Smooth muscle cell (in vitro differentiated cells): ENCODE data around the gene FRMD6. TPM values are rescaled to one million over a fixed set of nuclear protein-coding genes. Genes with fewer than 3 reads are reported as not detected.
A peak's percentile ranks its signal among the peaks of the same experiment; 100 is the strongest.

ENCODE experiments used
- DNase-seq: peaks from one replicate; lab custom pipeline; 2025; ENCODE audit not compliant: unreplicated experiment; lab: John Stamatoyannopoulos, UW
- H2AFZ ChIP-seq: fragments of 200-600 bp; sonication (generic); 2 replicates; pipeline ENCODE4 v1.6.0; 2016; ENCODE audit warnings: antibody characterized with exemption, low read depth, mild to moderate bottlenecking
- H3F3A ChIP-seq: fragments of 200-600 bp; sonication (generic); 2 replicates; pipeline ENCODE4 v1.6.0; 2017; ENCODE audit warnings: antibody characterized with exemption, low read depth
- H3K27ac ChIP-seq: fragments of 200-600 bp; sonication (generic); 2 replicates; pipeline ENCODE4 v1.5.1; 2016; ENCODE audit warnings: low read depth, mild to moderate bottlenecking
- H3K27me3 ChIP-seq: fragments of 200-600 bp; sonication (generic); 2 replicates; pipeline ENCODE4 v1.6.1; 2016; ENCODE audit warnings: low read depth, mild to moderate bottlenecking
- H3K36me3 ChIP-seq: fragments of 200-600 bp; sonication (generic); 2 replicates; pipeline ENCODE4 v1.5.1; 2016; ENCODE audit warnings: low read depth
- H3K4me1 ChIP-seq: fragments of 200-600 bp; sonication (generic); 2 replicates; pipeline ENCODE4 v1.5.1; 2016; ENCODE audit warnings: low read depth
- H3K4me2 ChIP-seq: fragments of 200-600 bp; sonication (generic); 2 replicates; pipeline ENCODE4 v1.6.0; 2016; ENCODE audit warnings: mild to moderate bottlenecking
- H3K4me3 ChIP-seq: fragments of 200-600 bp; sonication (generic); 2 replicates; pipeline ENCODE4 v1.5.1; 2016; ENCODE audit warnings: mild to moderate bottlenecking
- H3K79me2 ChIP-seq: fragments of 200-600 bp; sonication (generic); 2 replicates; pipeline ENCODE4 v1.6.0; 2016; ENCODE audit warnings: low read depth, mild to moderate bottlenecking
- H3K9ac ChIP-seq: fragments of 200-600 bp; sonication (generic); 2 replicates; pipeline ENCODE4 v1.6.0; 2016; ENCODE audit warnings: low read depth
- H3K9me3 ChIP-seq: fragments of 200-600 bp; sonication (generic); replicated peaks from 2 replicates; pipeline ENCODE4 v1.5.1; 2016; ENCODE audit warnings: low read depth
- H4K20me1 ChIP-seq: fragments of 200-600 bp; sonication (generic); 2 replicates; pipeline ENCODE4 v1.6.0; 2016; ENCODE audit warnings: low read depth
- WGBS: methylation state at CpG from one replicate; pipeline ENCODE4 v1.1.7; 2016; ENCODE audit warnings: low lambda C conversion rate; 5-methylcytosine and 5-hydroxymethylcytosine counted together
- polyA plus RNA-seq: library from polyadenylated mRNA; unstranded; fragments of >200 nt; fragmentation: Nextera tagmentation; extraction: Ambion mirVana; gene quantifications from 2 replicates; pipeline ENCODE4 v1.2.1, GENCODE V29; 2016
- total RNA-seq: library from RNA; depleted of rRNA; stranded (reverse); fragments of >200 nt; gene quantifications from 2 replicates; pipeline ENCODE4 v1.2.3, GENCODE V29; 2014
- TF ChIP-seq, protein P1 (sequence below): fragments of 200-600 bp; sonication (generic); IDR thresholded peaks from 2 replicates; pipeline ENCODE4 v1.5.1; 2017; ENCODE audit warnings: borderline replicate concordance, mild to moderate bottlenecking, antibody characterized with exemption; ENCODE audit not compliant: insufficient read depth, poor library complexity, severe bottlenecking

FRMD6 gene
- total and polyA plus RNA-seq, 2 experiments from 2014 or later, result 254 to 564 TPM

DNA sequence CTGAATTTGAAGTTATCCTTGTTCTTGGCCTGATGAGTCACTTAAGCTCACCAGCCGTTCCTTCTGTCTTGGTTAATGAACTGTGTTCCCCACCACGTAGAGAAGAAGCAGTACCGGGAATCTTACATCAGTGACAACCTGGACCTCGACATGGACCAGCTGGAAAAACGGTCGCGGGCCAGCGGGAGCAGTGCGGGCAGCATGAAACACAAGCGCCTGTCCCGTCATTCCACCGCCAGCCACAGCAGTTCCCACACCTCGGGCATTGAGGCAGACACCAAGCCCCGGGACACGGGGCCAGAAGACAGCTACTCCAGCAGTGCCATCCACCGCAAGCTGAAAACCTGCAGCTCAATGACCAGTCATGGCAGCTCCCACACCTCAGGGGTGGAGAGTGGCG lies 68.2 kb downstream of the FRMD6 start:
- H3K27ac ChIP-seq, result peak overlapping the region; percentile 53
- peaks cover 38% of the 10 kb centered on the region for H3K79me2 ChIP-seq
- H3K4me3 ChIP-seq, result no peak overlapping the region
- H2AFZ ChIP-seq, result no peak overlapping the region
- no peaks in the 10 kb centered on the region for H3K27me3 ChIP-seq
- H3K4me1 ChIP-seq, result peaks cover 11% of the 10 kb centered on the region
- TF ChIP-seq, protein P1, sequence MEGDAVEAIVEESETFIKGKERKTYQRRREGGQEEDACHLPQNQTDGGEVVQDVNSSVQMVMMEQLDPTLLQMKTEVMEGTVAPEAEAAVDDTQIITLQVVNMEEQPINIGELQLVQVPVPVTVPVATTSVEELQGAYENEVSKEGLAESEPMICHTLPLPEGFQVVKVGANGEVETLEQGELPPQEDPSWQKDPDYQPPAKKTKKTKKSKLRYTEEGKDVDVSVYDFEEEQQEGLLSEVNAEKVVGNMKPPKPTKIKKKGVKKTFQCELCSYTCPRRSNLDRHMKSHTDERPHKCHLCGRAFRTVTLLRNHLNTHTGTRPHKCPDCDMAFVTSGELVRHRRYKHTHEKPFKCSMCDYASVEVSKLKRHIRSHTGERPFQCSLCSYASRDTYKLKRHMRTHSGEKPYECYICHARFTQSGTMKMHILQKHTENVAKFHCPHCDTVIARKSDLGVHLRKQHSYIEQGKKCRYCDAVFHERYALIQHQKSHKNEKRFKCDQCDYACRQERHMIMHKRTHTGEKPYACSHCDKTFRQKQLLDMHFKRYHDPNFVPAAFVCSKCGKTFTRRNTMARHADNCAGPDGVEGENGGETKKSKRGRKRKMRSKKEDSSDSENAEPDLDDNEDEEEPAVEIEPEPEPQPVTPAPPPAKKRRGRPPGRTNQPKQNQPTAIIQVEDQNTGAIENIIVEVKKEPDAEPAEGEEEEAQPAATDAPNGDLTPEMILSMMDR, result no peak
- H3F3A ChIP-seq, result peaks cover 67% of the 10 kb centered on the region
- 91% methylated on average over 17 of the region's 17 CpGs for WGBS
- no peak for DNase-seq
- H4K20me1 ChIP-seq, result peaks cover 98% of the 10 kb centered on the region
- no peaks in the 10 kb centered on the region for H3K9me3 ChIP-seq
- H3K36me3 ChIP-seq, result peaks cover 75% of the 10 kb centered on the region
- no peak overlapping the region for H3K4me2 ChIP-seq
- H3K9ac ChIP-seq, result no peak overlapping the region

DNA sequence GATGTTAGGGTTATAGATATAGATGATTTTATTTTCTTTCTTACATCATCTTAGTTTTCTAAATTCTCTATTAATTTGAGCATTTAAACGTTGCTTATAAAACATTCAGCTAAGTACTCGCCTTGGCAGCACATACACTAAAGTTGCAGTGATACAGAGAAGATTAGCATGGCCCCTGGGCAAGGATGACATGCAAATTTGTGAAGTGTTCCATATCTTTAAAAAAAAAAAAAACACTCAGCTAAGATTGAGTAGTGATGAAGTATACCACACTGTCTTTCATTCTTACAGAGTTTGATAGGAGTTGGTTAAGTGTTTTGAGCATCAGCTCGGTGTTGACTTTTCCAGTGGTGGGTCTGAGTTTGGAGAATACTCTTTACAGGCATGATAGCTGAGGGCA lies 72.3 kb downstream of the FRMD6 start:
- Histone ChIP-seq H4K20me1 (peaks cover 98% of the 10 kb centered on the region), H3K9me3 (no peaks in the 10 kb centered on the region), H3K4me3 (no peak overlapping the region), H3K27ac (peak overlapping the region; percentile 88), H3K27me3 (no peaks in the 10 kb centered on the region), H2AFZ (no peak overlapping the region), H3K4me2 (no peak overlapping the region), H3K9ac (no peak overlapping the region), H3K79me2 (peaks cover 26% of the 10 kb centered on the region), H3F3A (peaks cover 82% of the 10 kb centered on the region), H3K36me3 (peaks cover 82% of the 10 kb centered on the region), H3K4me1 (no peaks in the 10 kb centered on the region)
- DNase-seq, result no peak
- WGBS, result 98% methylated on average over 3 of the region's 3 CpGs
- TF ChIP-seq, protein P1, result no peak

DNA sequence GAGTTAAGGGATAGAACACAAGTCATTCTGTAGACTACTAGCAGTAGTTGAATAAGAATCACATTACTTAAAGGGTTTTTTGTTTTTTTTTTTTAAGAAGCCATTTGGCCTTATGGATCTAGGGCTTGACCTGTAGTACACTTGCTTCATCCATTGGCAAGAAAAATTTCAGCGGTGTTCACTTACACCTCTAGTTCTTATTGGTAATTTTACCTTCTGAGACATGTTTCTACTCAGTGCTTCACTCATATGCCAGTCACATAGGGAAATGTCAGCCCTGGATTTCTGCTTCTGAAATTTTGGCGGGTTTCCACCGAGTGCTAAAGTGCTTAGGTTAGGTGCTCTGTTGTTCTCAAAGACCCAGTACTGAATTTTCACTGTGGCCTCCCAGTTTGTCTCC lies 72.9 kb downstream of the FRMD6 start:
- TF ChIP-seq, protein P1, result no peak
- peaks cover 86% of the 10 kb centered on the region for H3F3A ChIP-seq
- no peak overlapping the region for H3K4me2 ChIP-seq
- H3K79me2 ChIP-seq, result peaks cover 21% of the 10 kb centered on the region
- no peaks in the 10 kb centered on the region for H3K4me1 ChIP-seq
- no peak overlapping the region for H3K4me3 ChIP-seq
- 97% methylated on average over 3 of the region's 3 CpGs for WGBS
- H3K9ac ChIP-seq, result no peak overlapping the region
- H3K9me3 ChIP-seq, result no peaks in the 10 kb centered on the region
- H4K20me1 ChIP-seq, result peaks cover 98% of the 10 kb centered on the region
- H3K27me3 ChIP-seq, result no peaks in the 10 kb centered on the region
- peak overlapping the region; percentile 88 for H3K27ac ChIP-seq
- H2AFZ ChIP-seq, result no peak overlapping the region
- H3K36me3 ChIP-seq, result peaks cover 77% of the 10 kb centered on the region
- DNase-seq, result no peak

DNA sequence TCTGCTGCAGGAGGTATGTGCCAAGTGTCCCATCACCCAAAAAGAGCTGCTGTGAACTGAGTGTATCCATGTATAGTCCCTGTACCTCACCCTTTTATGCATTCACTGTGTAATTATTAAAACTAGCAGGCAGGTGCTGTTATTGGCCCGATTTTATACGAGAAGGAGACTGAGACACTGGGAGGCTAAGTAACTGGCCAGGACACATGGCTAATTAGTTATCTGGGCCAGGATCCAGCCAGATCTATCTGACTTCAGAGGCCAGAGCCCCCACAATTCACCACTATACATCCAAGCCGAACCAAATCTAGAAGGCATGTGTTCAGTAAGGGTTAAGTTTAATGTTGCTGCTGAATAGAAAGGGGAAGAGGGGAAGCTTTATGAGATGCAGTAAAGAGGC lies 73.4 kb downstream of the FRMD6 start:
- Histone ChIP-seq H2AFZ (no peak overlapping the region), H3F3A (peaks cover 86% of the 10 kb centered on the region), H3K9ac (no peak overlapping the region), H3K27ac (peak overlapping the region; percentile 88), H3K79me2 (peaks cover 17% of the 10 kb centered on the region), H3K9me3 (no peaks in the 10 kb centered on the region), H3K4me3 (no peak overlapping the region), H4K20me1 (peaks cover 98% of the 10 kb centered on the region), H3K27me3 (no peaks in the 10 kb centered on the region), H3K36me3 (peaks cover 78% of the 10 kb centered on the region), H3K4me2 (peak overlapping the region; percentile 16), H3K4me1 (no peaks in the 10 kb centered on the region)
- TF ChIP-seq, protein P1, result no peak
- no peak for DNase-seq
- WGBS, result 90% methylated on average over 3 of the region's 3 CpGs
